ENCODE results near the gene SSC4D.

Gene SSC4D

DNA sequence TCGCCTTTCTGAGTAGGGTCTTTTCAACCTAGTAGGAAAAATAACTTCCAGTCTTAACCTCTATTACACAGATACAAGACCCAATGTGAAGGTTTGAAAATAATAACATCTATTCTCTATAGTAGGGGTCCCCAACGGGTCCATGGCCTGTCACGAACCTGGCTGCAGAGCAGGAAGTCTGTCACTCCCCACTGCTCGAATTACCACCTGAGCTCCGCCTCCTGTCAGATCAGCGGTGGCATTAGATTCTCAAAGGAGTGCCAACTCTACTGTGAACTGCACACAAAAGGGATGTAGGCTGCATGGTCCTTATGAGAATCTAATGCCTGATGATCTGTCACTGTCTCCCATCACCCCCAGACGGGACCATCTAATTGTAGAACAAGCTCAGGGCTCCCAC lies 58.1 kb downstream of the SSC4D start:
- DNase-seq = no peak

DNA sequence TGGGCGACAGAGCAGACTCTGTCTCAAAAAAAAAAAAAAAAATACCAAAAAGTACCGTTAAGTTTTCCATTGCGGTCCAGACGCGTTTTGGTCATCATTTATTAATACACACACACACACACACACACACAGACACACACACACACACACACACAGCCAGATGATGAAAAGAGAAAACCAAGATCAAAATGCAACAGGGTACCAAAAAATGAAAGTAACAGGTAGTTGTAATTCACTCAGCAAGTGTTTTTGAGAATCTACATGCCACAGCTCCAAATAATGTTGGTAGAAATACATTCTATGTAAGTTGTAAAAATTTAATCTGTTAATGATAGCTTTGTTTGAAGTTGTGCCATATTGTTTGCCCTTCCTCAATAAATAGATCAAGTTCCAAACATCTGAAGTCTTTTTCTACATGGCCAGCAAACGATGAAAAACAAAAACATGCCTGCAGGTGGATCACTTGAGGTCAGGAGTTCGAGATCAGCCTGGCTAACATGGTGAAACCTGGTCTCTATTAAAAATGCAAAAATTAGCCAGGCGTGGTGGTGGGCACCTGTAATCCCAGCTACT lies 60.1 kb downstream of the SSC4D start:
- DNase-seq = no peak

DNA sequence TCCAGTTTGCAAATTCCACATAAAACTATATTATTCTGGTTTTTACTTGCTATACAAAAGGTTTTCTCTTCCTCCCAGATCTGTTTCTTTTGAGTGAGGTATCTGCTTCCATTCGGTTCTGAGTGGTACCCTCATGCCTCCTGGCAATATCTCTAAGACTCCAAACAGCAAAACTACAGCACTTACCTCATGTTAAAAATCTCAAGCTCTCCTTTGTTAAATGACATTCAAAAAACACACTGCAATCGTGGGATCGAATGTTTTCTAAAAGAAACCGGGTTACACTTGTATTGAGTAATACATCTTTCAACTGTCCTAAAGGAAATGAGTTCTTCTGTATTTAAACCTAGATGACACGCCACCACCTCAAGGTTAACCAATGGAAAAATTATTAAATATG lies 61.8 kb downstream of the SSC4D start:
- DNase-seq = no peak

DNA sequence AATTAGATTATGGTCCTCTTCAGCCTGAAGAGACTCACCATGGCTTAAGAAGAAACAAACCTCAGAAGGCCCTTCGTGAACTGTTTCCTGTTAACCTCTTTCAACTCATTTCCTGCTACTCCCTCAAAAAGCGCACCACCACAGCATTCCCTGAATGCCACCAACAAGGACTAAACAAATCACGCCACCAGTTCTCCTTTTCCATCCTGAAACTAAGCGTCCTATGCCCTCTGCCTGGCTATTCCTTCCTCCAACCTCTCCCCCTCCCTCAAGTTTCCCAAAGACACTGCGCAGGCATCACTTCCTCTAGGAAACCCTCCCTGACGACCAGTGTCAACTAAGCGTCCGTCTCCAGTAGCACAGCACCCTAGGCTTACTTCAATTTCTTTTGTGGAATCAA lies 62.7 kb downstream of the SSC4D start:
- no peak for DNase-seq

DNA sequence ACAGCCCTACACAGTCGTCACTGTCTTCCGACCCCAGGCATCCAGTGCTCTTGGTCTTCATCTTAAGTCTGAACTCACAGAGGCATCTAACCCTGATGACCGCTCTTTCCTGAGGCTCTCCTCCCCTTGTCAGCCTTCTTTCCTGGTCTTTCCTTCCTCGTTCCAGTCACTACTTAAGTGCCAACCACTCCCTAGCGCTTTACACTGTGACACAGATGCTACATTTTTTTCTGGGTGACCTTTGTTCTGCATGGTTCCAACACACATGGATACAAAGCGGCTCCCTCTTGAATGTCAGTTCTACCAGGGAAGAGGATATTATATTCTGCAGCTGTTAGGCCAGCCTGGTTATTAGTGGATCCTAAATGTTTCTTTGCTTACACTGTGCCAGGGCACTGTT lies 63.4 kb downstream of the SSC4D start:
- no peak for DNase-seq

DNA sequence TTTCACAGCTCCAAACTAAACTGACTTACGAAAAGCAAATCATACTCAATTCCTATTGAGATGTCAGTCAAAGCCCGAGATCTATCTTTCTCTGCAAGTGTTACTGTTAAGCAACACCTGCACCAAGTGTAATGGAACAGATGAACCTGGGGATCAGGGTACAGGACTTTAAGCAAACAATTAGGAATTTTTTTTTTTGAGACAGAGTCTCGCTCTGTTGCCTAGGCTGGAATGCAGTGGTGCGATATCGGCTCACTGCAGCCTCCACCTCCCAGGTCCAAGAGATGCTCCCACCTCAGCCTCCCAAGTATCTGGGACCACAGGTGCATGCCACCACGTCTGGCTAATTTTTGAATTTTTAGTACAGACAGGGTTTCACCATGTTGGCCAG lies 65.6 kb downstream of the SSC4D start:
- DNase-seq = no peak

DNA sequence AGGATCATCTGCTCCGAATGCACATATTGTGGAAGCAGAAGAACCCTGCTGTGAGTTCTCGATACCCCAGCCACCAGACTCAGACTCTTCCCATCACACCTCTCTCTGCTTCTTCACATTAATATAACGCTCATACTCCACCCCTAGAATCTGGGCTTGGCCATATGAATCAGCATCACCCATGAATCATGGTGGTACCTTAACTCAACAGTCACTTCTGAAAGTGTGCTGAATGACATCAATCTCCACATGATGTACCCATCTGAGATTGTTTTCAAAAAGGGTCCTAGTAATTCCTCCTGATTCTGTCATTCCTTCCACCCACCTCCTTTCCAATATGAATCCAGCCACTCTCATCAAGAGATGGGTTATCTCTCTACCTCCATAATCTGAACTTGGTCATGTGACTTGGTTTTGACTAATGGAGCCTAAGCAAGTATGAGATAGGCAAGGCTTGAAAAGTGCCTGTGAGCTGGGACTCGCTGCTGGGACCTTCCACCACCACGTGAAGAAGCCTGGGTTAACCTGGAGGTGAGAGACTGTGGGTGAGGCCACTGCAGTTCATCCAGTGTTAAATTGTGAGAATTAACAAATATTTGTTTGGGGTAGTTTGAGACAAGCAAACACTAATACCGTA lies 66.1 kb downstream of the SSC4D start:
- DNase-seq = no peak

DNA sequence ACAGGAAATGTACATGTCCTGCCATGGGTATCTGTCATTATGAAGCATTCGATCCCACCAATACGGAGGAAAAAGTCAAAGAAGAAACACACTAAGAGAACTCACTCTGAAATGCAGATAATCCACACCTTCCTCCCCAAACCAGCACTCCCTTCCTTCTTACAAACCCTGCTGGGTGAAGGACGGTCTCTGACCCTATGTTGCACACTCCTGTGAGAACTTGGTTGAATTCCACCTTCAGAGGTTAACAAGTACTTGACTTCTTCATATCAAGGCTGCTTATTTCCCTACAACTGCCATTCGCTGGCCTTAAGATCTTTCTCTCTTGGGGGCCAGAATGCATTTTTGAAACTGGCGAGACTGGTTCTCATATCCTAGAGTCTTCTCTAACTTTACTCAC lies 67.3 kb downstream of the SSC4D start:
- DNase-seq = no peak

DNA sequence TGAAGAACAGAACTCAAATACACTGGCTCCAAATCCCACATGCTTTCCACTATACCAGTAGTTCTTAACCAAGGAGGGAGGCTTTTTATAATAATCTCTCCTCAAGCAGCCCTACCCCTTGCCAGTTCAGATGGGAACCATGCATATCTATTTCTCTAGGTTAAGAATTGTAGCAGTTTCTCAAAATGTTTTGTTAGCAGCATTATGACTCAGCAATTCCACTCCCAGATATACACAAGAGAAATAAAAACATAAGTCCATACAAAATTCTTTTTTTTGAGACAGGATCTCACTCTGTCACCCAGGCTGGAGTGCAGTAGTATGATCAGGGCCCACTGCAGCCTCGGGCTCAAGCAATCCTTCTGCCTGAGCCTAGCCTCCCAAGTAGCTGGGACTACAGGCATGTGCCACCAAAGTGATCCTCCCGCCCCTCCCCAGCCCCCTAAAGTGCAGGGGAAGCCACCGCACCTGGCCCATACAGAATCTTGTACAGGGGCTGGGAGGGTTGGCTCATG lies 68.8 kb downstream of the SSC4D start:
- DNase-seq = peak; percentile 61
